Activated T-cell treated with anti-CD3 and anti-CD28 coated beads, Interleukin-2, amount 50 U/mL, for 48 hours (primary cell): Measurements from ENCODE around the gene PNPLA1.

Experiments
- DNase-seq, 2 experiments: peaks; one replicate each; pipeline ENCODE4 v3.0.0-alpha.2; 2020

PNPLA1 gene, protein sequence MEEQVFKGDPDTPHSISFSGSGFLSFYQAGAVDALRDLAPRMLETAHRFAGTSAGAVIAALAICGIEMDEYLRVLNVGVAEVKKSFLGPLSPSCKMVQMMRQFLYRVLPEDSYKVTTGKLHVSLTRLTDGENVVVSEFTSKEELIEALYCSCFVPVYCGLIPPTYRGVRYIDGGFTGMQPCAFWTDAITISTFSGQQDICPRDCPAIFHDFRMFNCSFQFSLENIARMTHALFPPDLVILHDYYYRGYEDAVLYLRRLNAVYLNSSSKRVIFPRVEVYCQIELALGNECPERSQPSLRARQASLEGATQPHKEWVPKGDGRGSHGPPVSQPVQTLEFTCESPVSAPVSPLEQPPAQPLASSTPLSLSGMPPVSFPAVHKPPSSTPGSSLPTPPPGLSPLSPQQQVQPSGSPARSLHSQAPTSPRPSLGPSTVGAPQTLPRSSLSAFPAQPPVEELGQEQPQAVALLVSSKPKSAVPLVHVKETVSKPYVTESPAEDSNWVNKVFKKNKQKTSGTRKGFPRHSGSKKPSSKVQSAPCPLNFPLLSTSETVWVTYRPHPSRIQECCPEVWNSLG

DNA sequence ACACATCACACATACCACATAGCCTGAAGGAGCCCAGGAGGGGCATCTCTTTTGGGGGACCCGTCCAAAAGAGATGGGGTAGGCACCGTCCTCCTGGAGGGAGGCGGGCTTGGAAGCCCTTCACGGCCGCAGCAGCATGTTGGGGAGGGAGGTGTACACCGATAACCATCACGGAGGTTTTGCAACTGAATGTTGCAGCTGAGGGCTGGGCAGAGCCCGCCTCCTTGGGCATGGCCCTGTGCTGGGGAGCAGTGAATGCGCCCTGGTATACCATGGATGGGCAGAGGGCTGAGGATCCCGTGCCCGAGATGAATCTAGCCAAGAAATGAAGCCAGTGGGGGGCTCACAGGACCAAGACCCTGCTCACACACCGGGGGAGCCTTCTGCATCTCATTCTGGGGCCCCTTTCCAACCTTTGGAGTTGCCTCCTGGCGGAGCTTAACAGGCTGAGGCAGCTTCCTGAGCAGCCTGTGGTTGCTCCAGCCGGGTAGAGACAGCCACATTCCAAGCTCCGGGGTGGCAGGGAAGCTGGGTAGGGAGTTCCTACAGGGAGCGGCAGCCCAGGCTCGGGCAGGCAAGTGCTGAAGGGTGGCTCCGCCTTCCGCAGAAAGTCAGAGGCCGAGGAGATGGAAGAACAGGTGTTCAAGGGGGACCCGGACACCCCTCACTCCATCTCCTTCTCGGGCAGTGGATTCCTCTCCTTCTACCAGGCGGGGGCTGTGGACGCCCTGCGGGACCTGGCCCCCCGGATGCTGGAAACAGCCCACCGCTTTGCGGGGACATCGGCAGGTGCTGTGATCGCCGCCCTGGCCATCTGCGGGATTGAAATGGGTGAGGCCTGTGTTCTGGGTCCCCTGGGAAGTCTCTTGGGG is at the start of gene PNPLA1:
TSS of gene PNPLA1 (plus strand) at position 227 of the 872 bp plus-strand sequence. CDS start at position 627, 400 bp downstream.
- DNase-seq = no peak

DNA sequence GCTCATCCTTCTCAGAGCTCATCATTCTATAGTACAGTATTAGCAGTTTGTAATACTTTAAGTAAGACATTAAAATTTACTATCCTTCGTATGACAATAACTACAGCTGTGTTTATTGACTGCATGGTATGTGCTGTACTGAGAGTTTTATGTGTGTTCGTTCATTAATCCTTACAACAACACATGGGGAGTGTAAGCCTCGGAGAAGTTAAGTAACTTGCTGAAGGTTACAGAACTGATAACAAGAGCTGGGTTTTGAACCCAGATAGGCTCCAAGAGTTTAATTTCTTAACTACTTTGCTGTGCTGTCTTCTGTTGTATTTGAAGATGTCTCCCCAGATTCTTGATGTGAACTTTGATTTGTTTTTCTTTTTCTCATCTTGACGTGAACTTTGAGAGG is 49.6 kb upstream of the PNPLA1 start:
- DNase-seq = no peak

DNA sequence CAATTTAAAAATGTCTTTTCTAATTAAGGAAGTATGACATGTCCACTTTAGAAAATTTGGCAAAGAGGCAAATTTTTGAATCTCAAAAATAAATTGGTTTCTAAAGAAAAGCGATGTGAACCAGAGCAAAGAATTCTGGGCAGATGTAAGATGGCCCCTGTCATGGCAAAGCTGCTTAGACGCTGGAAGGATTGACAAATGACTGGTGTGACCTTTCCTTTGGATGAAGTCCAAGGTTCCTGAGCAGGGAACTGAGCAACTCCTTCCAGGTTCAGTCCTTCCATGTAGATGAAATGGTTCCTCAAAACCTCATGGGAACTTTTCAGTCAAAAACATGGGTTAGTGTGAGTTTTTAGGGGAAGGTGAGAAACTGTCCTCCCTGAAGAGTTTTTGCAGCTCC is 48.2 kb upstream of the PNPLA1 start:
- DNase-seq = no peak

DNA sequence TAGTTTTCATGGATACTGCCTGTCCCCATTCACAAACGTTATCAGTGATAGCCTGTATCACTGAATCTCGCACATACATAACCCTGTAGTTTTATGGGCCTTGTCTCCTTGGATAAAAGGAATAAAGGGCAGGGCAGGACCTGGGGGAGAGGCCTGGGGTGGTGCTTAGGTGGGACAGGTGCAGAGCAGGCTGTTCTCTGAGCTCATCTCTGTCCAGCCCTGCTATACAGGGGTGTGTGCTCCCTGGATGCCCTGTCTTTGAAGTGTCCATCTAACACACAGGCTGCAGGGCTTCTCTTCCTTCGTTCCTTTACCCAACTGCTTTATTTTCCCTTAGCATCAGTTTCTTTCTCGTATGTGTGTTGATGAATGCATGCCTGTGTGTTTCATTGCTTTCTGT is 46.9 kb upstream of the PNPLA1 start:
- DNase-seq = no peak

DNA sequence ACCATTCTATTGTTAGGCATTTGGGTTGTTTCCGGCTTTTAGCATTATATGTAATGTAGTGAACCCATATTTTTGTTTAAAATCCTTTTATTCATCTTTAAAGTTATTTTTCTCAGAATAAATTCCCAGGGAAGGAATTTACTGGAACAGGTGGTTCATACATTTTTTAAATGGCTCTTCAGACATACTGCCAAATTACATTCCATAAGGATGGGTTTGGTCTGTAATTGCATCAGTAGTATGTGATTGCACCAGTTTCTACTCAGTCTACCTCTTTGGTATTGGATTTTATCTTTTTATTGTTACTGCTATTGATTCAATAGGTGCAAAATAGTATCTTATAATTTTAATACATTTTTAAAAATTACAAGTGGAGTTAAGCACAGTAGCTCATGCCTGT is 46.2 kb upstream of the PNPLA1 start:
- DNase-seq = no peak

DNA sequence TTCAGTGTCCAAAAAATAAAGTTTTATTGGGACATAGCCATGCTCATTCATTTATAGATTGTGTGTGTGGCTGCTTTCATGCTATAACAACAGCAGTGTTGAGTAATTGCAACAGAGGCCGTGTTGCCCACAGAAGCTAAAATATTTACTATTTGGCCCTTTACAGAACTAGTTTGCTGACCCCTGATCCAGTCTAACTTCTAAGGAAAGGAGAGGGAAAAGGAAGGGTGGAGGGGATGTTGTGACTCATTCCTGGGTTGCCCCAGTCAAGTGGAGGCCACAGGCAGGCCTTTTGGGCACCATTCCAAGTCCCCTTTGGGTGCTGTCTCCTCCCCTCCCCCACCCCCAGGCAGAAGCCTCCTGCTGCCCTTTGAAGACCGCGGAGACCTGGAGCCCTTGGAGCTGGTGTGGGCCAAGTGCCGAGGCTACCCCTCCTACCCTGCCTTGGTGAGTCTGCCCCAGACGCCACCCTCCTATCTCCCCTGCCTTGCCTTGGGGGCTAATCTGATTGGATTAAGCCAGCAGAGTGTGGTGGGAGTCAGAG is 44.9 kb upstream of the PNPLA1 start:
- DNase-seq = no peak

DNA sequence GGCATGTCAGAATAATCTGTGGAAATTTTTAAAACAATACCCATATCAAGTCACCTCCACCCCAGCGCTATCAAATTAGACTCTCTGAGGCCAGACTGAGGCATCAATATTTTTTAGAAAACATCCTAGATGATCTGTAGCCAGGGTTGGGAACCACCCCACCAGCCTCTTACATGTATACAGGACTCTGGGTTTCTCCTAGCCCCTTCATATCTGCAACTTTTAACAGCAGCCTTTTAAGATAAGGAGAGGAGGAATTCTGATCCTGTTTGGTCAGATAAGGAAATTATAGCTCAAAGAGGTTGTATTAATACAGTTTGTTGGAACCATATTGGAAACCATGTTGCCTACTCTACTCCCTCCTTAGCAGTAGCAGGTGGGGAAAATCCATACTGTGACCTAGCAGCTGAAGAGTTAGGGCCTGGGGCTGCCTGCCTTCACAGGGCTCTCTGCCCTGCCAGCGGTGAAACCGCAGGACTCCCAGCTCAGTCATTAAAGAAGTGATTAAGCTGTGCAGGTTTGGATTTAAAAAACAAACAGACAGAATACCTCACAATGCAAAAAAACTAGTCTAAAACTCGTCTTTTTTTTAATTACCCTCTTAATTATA is 43.3 kb upstream of the PNPLA1 start:
- DNase-seq = no peak

DNA sequence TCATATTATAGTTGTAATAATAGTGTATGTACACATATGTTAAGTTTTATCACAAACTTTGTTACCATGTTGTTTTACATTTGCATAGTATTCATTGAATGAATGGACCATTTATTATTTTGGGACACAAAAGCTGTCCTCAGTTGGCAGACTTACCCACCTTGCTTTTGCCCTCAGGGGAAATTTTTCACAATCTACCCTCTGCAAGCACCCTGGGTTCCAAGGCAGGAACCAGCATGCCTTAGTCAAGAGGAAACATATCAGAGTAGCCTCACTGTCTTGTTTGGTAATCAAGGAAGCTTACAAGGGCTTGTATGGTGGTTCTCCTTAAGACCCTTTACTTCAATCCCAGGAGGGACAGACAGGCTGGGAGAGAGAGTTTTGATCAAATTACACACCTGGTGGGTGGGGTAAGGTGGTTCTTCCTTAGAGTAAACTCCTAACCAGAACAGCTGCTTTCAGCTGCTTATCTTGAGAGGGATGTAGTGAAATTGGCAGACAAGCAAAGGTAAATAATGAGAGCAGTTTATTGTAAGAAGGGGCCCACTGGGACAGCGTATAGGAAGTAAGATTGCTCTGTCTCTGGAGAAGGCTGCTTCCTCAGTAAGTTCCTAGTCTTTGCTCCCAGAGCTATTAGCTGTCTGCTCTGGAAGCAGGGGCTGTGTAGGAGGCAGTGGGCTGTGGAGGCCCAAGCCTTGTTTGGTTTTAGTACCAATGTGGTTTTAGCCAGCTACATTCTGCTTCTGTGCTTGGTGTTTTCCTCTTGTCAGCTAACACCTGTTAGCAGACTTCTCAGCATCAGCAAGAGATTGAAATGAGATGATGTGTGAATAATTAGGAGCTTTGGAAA is 42.3 kb upstream of the PNPLA1 start:
- DNase-seq = no peak

DNA sequence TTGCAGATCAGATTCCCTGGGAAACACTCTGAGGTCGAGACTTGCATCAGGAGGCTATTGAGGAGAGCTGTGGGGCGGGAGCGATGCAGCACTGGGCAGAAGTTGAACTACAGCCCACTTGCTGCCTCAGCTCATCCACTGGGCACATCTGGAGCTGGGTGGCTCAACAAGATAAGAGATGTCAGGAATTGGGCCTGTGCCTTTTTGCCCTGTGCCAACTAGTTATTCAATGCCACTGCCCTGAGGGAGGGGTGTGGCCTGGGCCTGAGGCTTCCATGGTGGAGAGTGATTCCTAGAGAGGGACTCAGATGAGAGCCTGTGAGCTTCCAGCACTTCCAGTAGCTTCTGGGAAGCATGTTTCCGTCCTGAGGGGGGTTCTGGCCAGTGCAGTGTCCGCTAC is 40.6 kb upstream of the PNPLA1 start:
- DNase-seq = no peak

DNA sequence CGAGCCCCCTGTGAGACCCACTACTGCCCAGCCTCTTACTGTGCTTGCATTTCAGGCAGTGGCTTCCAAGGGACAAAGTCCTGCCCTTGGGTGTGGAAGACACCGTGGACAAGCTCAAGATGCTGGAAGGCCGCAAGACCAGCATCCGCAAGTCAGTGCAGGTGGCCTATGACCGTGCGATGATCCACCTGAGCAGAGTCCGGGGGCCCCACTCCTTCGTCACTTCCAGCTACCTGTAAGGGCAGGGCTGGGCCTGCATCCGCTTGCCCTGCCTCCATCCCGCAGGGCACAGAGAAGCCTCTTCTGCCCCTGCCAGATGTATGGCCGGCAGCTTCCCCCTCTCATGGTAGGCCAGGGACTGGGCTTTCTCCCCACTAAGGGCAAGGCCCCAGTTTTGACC is 39.5 kb upstream of the PNPLA1 start:
- no peak for DNase-seq

DNA sequence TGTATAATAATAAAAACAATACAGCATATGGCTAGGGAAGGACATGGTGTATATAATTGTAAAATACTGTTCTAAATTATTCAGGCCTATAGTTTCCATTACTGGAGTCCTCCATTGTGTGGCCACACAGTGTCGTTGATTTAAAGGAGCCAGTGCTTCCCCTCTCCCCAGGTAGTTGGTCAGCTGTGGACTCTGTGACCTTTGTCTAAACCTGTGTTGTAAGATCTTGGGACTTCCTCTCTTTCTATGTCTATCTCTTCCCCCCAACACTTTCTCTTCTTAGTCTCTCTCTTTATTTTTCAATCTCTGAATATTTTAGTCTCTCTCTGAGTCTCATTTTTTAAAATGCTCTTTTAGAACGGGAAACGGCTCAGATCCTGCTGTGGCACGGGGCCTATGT is 37.7 kb upstream of the PNPLA1 start:
- DNase-seq = no peak

DNA sequence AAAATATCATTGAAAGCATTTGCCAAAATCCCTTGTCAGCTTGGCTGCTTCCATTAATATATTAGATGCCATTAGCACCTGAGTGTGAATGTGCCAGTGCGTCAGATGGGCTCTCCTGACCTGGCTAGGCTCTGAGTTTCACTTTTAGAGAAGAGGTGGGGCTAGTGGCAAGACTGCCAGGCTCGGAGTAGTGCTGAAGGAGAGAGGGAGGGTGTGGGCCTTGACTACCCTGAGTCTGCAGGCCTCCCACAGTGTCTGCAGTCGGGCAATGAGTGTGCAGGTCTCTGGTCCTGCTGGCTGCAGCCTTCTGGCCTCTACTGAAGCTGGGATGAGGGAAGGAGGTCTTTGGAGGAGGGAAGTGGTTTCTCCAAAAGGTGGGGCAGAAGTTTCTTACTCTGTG is 34.6 kb upstream of the PNPLA1 start:
- DNase-seq = no peak

DNA sequence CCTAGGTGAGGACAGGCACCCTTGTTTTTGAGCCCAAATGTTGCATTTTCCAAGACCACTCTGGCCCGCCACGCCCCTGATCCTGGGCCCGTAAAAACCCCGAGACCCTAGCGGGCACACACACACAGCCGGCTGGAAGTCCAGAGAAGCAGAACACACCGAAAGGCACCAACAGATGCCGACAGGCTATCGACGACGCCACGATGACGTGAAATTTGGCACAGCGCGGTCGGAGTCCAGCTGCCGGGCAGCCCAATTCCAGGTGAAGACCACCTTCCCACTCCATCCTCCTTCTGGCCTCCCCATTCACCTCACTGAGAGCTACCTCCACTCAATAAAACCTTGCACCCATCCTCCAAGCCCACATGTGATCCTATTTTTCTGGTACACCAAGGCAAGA is 34.0 kb upstream of the PNPLA1 start:
- DNase-seq = no peak

DNA sequence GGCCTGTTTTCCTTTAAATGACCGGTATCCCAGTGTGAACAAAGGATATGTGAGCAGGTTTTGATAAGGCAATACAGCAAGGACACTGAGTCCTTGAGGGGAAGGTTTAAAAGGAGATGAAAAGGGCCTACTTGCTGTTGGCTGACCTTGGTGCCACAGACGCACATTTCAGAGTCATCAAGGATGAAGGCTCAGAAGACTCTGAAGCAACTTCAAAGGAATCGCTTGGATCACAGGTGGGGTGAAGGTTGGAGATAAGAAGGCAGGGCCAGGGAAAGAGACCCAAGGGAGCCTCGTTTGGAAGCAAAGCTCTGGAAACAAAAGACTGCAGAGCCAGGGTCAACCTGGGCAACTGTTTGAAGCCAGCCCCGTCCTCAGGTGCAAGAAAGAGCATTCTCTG is 30.1 kb upstream of the PNPLA1 start:
- DNase-seq = no peak

DNA sequence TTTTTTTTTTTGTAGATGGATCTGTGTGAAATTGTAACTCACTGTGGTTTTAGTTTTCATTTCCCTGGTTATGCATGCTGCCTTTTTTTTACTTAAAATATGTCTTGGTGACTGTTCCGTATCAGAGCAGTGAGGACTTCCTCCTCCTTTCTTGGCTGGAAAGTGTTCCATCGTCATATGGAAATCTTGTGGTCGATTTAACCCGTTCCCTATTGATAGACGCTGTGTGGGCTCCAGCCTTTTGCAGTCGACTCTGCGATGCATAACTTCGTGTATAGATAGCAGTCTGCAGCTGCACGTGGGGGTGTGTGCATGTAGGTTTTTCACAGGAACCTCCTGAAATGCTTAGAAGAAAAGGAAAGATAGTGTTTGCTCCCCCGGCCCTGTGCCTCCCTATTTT is 28.1 kb upstream of the PNPLA1 start:
- no peak for DNase-seq

DNA sequence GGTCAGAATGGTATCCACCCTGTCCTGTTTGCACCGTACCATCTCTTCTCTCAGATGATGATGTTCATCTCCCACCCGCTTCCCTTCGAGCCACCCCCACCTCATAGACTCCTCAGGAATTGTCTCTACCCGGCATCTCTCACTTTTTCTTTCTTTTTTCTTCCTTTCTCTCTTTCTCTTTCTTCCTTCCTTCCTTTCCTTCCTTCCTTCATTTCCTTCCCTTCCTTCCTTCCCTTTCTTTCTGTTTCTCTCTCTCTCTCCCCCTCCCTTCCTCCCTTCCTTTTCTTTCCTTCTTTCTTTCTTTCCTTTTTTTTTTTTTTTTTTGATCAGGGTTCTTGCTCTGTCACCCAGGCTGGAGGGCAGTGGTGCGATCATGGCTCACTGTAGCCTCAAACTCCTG is 27.7 kb upstream of the PNPLA1 start:
- DNase-seq = no peak

DNA sequence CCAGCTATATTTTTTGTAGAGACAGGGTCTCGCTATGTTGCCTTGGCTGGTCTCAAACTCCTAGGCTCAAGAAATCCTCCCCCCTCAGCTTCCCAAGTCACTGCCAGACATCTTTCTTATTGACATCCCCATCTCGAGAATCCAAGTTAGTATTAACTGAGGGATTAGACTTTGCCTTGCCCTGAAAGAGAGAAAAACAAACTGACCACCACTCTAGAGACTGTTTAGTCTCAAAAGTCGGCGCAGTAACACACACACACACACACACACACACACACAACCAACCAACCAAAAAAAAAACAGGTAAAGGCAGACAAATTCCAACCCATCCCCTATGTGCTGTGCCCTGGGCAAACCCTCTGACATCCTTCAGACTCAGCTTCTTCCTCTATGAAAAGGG is 27.2 kb upstream of the PNPLA1 start:
- DNase-seq = no peak

DNA sequence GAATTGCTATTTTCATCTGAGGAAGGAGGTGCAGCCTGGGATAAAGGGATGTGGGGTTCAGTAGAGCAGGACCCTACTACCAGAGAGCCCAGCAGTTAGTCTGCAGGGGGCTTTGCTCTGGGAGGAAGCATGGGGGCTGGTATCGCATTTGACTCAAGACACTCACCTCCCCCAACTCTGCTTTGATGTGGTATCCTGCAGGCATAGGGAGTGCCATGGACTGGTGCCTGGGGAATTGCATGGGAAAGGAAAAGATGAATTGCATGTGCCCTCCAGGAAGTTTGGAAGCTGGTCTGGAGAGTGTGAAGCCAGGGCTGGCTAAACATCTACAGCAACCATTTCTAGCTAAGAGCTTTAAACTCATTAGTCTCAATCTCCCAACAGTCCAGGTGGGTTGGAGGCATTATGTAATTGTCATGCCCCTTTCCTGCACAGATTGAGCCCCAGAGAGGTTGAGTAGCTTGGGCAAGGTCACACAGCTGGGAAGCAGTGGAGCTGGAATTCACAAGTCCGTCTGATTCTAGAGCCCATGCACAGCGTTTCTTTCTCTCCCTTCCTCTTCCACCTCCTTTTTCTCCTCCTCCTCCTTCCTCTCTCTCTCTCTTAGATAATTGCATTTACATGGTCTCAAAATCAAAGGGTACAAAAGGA is 26.2 kb upstream of the PNPLA1 start:
- no peak for DNase-seq

DNA sequence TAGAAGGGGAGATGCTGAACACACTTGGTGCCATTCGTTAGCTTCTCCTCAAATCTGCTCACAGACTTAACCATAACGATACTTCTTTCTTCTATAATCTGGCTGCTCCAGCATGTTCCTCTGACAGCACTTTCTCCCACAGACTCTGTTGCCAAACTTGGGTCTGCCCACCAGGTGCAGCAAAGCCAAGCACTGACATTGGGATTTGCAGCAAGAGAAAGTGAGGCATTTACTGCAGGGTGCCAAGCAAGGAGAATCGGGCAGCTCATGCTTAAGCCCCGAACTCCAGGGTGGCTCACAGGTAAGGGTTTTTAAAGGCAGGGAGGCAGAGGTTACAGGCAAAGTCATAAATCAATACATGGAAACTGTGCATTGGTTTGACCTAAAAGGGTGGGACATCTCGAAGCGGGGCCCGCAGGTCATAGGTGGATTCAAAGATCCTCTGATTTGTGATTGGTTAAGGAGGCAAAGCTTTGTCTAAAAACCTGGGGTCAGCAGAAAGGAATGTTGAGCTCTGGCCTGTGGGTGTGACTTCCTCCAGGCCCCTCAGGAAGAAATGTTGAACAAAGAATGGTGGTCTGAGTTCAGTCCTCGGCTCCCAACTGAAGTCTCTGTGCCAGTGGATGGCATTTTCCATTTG is 25.1 kb upstream of the PNPLA1 start:
- no peak for DNase-seq

DNA sequence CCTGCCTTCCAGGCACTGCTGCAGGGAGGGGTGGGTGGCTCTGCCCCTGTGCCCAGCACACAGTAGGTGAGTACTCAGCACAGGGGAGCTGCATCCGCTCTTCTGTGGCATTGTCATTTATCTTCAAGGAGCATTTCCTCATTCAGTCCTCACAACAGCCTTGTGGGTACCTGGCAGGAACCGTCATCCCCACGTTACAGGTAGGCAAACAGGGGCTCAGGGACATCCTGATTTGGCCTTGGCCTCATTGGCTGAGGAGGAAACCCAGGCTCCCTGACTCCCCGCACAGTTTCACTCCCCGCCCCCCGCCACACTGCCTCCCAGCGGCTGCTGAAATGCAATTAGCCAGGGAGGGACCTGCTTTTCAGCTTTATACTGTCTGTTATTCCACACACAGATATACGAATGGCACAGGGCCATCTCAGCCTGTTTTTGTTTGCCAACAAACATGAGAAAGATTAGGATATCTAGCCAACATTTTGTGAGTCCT is 24.2 kb upstream of the PNPLA1 start:
- DNase-seq = peak; percentile 34 to 40
